ENCODE measurements around the gene AMBRA1. TPM values are rescaled to one million over a fixed set of nuclear protein-coding genes. Genes with fewer than 3 reads are reported as not detected.

AMBRA1 gene
- total and polyA plus RNA-seq, 2 donors (not counting 3 experiments of a cell fraction or from before 2014, with no cell fraction given): 18.4 to 32.4 TPM

GRCh38 chr11:46447544-46447943 is 146.3 kb downstream of the AMBRA1 start:
- no TSS peak for BruUV-seq (replicated peaks)
- intact Hi-C loops (cut with micrococcal nuclease): no loop called here
- no peak for TF ChIP-seq POLR2A (IDR thresholded peaks at IDR 0.05; ENCODE audit: low read depth, low read length)
- no peak for TF ChIP-seq POLR2AphosphoS5 (IDR thresholded peaks at IDR 0.05; ENCODE audit: insufficient read depth, low read depth, low read length)
- TF ChIP-seq EZH2 (IDR thresholded peaks at IDR 0.05; ENCODE audit: borderline replicate concordance, low read depth, low read length, severe bottlenecking): no peak
- TF ChIP-seq CTCF (IDR thresholded peaks at IDR 0.05; ENCODE audit: extremely low read depth in 1 of 2, insufficient read depth in 1 of 2, low read depth in 1 of 2, low read length in 2 of 2): no peak
- no peak for TF ChIP-seq GATA2 (IDR thresholded peaks at IDR 0.05; ENCODE audit: insufficient read depth, insufficient read length, low read depth, low read length)
- TF ChIP-seq JUN (IDR thresholded peaks at IDR 0.05; ENCODE audit: borderline replicate concordance, insufficient read depth, insufficient read length, low read depth): no peak
- TF ChIP-seq MYC (IDR thresholded peaks at IDR 0.05; ENCODE audit: low read depth, low read length): no peak
- no peak for TF ChIP-seq FOS (IDR thresholded peaks at IDR 0.05; ENCODE audit: borderline replicate concordance, insufficient read depth, low read length)
- TF ChIP-seq MAX (IDR thresholded peaks at IDR 0.05; ENCODE audit: insufficient read depth, insufficient read length): no peak
- no peak overlapping the region for H3K9ac ChIP-seq (replicated peaks; ENCODE audit: extremely low read depth, insufficient read depth, low read length)
- no peaks in the 10 kb centered on the region for H3K4me1 ChIP-seq (ENCODE audit: control insufficient read depth, extremely low read depth, insufficient read depth, low read length)
- no peaks in the 10 kb centered on the region for H3K9me1 ChIP-seq (replicated peaks; ENCODE audit: control insufficient read depth, extremely low read depth, insufficient read depth, low read length)
- H4K20me1 ChIP-seq (replicated peaks; ENCODE audit: control insufficient read depth, extremely low read depth, insufficient read depth, low read length): peaks cover 3% of the 10 kb centered on the region
- no peak for FAIRE-seq
- dilution Hi-C loops (cut with MboI; ENCODE audit: extremely low pct_ligation_motif_present, low sequenced_read_pairs): no loop called here
- H3K9me3 ChIP-seq (replicated peaks; ENCODE audit: control insufficient read depth, insufficient read depth, low read length): no peaks in the 10 kb centered on the region
- H3K36me3 ChIP-seq (ENCODE audit: control insufficient read depth in 2 of 2, extremely low read depth in 1 of 2, insufficient read depth in 2 of 2, low read length in 2 of 2): no peaks in the 10 kb centered on the region
- H3K4me2 ChIP-seq (ENCODE audit: insufficient read depth, low read length): no peak overlapping the region
- CTCF ChIA-PET: interaction anchor here (2.4 kb wide), 1 partner anchor 11 kb away, joined by 10 read pairs; no protein-coding TSS in a partner anchor
- H3K27me3 ChIP-seq (ENCODE audit: control insufficient read depth in 2 of 2, insufficient read depth in 2 of 2, low read length in 2 of 2): no peaks in the 10 kb centered on the region
- DNase-seq (ENCODE audit: low read depth, low spot score): no peak
- H3K79me2 ChIP-seq (ENCODE audit: control insufficient read depth, insufficient read depth, low read length): no peaks in the 10 kb centered on the region
- POLR2A ChIA-PET: no interaction called here
- H3K27ac ChIP-seq (ENCODE audit: insufficient read depth, low read depth, low read length): no peak overlapping the region
- no peak overlapping the region for H3K4me3 ChIP-seq (replicated peaks in 1 of 3; ENCODE audit: insufficient read depth in 1 of 3, low read depth in 1 of 3, low read length in 3 of 3)
- H2AFZ ChIP-seq (ENCODE audit: low read depth, low read length): no peak overlapping the region
